ENCODE data around the gene BICC1. TPM values are rescaled to one million over a fixed set of nuclear protein-coding genes. Genes with fewer than 3 reads are reported as not detected.

BICC1 gene
- total RNA-seq, 1 experiment from 2014 or later = 0.57 TPM

GRCh38 chr10:58704671-58705141, 192.0 kb downstream of the BICC1 start:
- no peak overlapping the region for H3K4ac ChIP-seq (ENCODE audit: low read depth, low read length)
- H3K18ac ChIP-seq (ENCODE audit: insufficient read length, low read depth, low read length) = no peak overlapping the region
- no peak overlapping the region for H3T11ph ChIP-seq (ENCODE audit: low read length)
- no peak overlapping the region for H4K8ac ChIP-seq (replicated peaks; ENCODE audit: insufficient read length, low read depth, low read length)
- Mint-ChIP-seq H3K4me1 (peaks cover 5 to 6% of the 10 kb centered on the region in 2 experiments), H3K36me3 (ENCODE audit: insufficient read depth in 1 of 3, low read depth in 3 of 3) (0 out of 7 replicates have a peak, but pooled peaks cover 0 to 4% (median 0%) of the 10 kb centered on the region in 3 experiments), H3K27ac (no peak overlapping the region), H3K27me3 (ENCODE audit: low read depth) (no peaks in the 10 kb centered on the region), H3K9me3 (no peaks in the 10 kb centered on the region), H3K4me3 (no peak overlapping the region)
- no peak overlapping the region for H3K9ac ChIP-seq (ENCODE audit: extremely low read depth, insufficient read length, low read length)
- TF ChIP-seq, protein P1, sequence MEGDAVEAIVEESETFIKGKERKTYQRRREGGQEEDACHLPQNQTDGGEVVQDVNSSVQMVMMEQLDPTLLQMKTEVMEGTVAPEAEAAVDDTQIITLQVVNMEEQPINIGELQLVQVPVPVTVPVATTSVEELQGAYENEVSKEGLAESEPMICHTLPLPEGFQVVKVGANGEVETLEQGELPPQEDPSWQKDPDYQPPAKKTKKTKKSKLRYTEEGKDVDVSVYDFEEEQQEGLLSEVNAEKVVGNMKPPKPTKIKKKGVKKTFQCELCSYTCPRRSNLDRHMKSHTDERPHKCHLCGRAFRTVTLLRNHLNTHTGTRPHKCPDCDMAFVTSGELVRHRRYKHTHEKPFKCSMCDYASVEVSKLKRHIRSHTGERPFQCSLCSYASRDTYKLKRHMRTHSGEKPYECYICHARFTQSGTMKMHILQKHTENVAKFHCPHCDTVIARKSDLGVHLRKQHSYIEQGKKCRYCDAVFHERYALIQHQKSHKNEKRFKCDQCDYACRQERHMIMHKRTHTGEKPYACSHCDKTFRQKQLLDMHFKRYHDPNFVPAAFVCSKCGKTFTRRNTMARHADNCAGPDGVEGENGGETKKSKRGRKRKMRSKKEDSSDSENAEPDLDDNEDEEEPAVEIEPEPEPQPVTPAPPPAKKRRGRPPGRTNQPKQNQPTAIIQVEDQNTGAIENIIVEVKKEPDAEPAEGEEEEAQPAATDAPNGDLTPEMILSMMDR (conservative IDR thresholded peaks at IDR 0.05) = no peak
- H3K4me2 ChIP-seq (ENCODE audit: insufficient read depth, insufficient read length, low read length) = no peak overlapping the region
- no peak overlapping the region for H3K27ac ChIP-seq (ENCODE audit: insufficient read length, low read depth, low read length)
- H2BK5ac ChIP-seq (ENCODE audit: insufficient read length, low read length) = no peak overlapping the region
- H4K5ac ChIP-seq (ENCODE audit: insufficient read length, low read depth, low read length) = no peak overlapping the region
- no peaks in the 10 kb centered on the region for H3K9me3 ChIP-seq (ENCODE audit: control insufficient read depth, low read depth, low read length)
- no peaks in the 10 kb centered on the region for H3K27me3 ChIP-seq (ENCODE audit: insufficient read depth, low read length)
- no peak overlapping the region for H2AFZ ChIP-seq (ENCODE audit: low read length)
- no peak overlapping the region for H3K23ac ChIP-seq (ENCODE audit: insufficient read length, low read depth, low read length)
- no peak overlapping the region for H2BK120ac ChIP-seq (ENCODE audit: low read depth, low read length, poor library complexity, severe bottlenecking)
- H3K14ac ChIP-seq (ENCODE audit: insufficient read depth, low read length) = no peak overlapping the region
- H2BK20ac ChIP-seq (ENCODE audit: low read depth, low read length, poor library complexity, severe bottlenecking) = no peak overlapping the region
- WGBS (ENCODE audit: extremely low coverage, insufficient read length, low lambda C conversion rate) = no CpG with 5 or more reads among the region's 5 CpGs
- no peaks in the 10 kb centered on the region for H3K79me1 ChIP-seq (ENCODE audit: insufficient read depth, low read depth, low read length, poor library complexity, severe bottlenecking)
- no peak overlapping the region for H2BK15ac ChIP-seq (ENCODE audit: low read depth, low read length)
- H3K79me2 ChIP-seq (ENCODE audit: insufficient read depth, low read length) = no peaks in the 10 kb centered on the region
- no peak overlapping the region for H2AK5ac ChIP-seq (ENCODE audit: insufficient read length, low read length)
- no peak for DNase-seq
- H4K91ac ChIP-seq (ENCODE audit: insufficient read length, low read depth, low read length) = no peak overlapping the region
- no peaks in the 10 kb centered on the region for H3K23me2 ChIP-seq (ENCODE audit: insufficient read length, low read depth, low read length, poor library complexity, severe bottlenecking)
- H3K56ac ChIP-seq (ENCODE audit: insufficient read length, low read depth, low read length) = no peak overlapping the region
- H3K4me1 ChIP-seq (ENCODE audit: insufficient read depth, low read length) = no peaks in the 10 kb centered on the region
- no peak overlapping the region for H2BK12ac ChIP-seq (ENCODE audit: insufficient read length, low read depth, low read length)
- H4K20me1 ChIP-seq (ENCODE audit: control insufficient read depth, insufficient read depth, insufficient read length) = no peaks in the 10 kb centered on the region

Data from H9 (cell line).